Stimulated activated CD8-positive, alpha-beta memory T cell treated with anti-CD3 and anti-CD28 coated beads, Interleukin-15, amount 100 ng/mL, for 48 hours (primary cell): Measurements from ENCODE around the gene GEMIN7.

Source experiments
- DNase-seq, 2 donors: peaks; one replicate each; pipeline ENCODE4 v3.0.0-alpha.2; 2020; ENCODE audit warnings: low read depth in 2 of 2

The GEMIN7 gene

DNA sequence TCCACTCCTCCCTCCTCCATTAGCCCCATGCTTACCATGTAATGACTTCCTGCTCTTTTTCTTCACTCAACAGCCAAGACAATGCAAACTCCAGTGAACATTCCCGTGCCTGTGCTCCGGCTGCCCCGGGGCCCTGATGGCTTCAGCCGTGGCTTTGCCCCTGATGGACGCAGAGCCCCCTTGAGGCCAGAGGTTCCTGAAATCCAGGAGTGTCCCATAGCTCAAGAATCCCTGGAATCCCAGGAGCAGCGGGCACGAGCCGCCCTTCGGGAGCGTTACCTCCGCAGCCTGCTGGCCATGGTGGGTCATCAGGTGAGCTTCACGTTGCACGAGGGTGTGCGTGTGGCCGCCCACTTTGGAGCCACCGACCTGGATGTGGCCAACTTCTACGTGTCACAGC is 11.0 kb downstream of the GEMIN7 start:
- DNase-seq = no peak

DNA sequence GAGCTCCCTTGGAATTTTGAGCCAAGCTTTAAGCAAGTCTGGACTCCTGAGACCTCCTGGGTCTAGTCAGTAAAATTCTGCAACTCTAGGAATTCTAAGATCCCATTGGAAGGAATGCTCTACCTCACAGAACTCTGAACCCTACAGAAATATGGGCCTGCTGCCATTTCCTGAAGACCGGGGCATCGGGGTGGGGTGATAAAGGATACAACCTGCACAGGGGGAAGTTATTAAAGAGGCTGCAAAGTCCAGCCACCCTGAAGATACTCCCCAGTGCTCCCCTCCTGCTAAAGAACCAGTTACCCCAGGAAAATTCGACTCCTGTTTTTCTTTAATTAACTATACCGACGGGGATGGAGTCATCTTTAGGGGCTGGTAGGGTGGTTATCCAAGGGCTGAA is 11.5 kb downstream of the GEMIN7 start:
- DNase-seq = no peak

DNA sequence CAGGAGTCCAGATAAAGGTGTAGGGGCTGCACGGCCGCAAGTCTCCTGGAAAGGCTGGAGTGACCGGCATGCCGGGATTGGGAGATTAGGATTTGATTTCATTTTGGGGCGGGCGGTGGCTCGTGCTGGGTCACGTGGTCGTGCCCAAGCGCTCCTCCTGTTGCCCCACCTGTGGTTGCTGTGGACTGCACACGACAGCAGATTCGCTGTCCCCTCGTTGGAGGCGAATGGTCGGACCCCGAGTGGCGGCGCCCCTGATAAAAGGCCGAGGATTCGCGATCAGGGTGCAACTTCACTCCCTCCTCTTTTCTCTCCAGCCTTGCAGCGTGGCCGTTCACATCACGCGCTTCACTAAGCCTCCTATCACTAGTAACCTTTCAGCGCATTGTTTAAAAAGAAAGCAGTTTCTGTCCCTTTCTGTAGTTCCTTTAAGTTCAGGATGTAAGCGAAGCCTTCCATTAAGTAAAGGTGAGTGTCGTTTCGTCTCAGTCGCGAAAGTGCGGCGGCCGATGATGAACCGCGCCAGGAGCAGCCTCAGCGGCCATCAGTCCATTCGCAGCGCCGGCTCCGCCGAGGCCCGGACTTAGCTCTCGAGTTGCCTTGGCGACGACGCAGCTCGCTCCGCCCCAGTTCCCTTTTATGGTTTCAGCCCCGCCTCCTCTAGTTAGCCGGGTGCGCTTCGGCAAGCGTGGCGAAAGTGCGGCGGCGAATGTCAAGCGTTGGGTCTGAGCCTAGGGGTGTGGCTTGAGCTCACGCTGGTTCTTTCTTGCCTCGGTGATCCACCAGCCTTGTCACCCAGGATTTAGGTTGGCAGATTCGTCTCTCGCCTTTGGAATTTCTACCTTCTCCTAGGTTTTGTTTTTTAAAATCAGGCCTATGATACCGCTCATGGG is 12.2 kb downstream of the GEMIN7 start:
- DNase-seq = peak; percentile 92 to 93

DNA sequence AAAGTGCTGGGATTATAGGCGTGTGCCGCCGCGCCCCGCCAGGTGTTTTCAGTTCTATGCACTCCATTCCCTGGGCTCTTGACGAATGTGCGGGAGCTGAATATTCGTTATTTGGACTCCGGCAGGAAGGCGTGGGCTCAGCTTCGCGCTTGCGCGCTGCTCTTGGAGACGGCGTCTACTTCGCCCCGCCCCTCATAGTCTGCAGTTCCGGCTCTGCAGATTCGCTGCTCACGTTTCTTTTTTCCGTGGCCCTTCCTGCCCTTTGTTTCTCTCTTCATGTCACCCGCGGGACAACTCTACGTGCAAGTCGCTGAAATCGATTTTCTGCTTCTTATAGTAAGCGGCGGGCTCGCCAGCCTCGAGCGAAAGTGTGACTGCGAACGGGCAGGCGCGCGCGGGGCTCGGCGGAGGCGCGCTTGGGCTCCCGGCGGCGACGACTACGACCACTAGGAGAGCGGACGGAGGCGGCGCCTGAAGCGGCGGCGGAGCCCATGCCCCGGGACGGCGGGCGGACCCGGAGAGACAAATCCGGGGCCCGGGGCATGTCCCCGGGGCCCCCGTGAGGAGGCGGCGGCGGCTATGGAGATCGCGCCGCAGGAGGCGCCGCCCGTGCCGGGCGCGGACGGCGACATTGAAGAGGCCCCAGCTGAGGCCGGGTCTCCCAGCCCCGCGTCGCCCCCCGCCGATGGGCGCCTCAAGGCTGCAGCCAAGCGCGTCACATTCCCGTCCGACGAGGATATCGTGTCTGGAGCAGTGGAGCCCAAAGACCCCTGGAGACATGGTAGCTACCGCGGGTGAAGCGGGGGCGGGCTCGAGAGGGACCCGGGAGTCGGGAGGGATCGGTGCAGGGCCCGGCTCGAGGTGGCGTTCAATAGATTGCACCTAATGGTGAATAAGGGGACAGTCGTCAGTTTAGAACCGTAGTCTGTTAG is 14.0 kb downstream of the GEMIN7 start, which contains the start of gene PPP1R37:
TSS of gene PPP1R37 (plus strand) at position 433 of the 932 bp plus-strand sequence. CDS start at position 580, 147 bp downstream.
- peak; percentile 87 to 89 for DNase-seq

DNA sequence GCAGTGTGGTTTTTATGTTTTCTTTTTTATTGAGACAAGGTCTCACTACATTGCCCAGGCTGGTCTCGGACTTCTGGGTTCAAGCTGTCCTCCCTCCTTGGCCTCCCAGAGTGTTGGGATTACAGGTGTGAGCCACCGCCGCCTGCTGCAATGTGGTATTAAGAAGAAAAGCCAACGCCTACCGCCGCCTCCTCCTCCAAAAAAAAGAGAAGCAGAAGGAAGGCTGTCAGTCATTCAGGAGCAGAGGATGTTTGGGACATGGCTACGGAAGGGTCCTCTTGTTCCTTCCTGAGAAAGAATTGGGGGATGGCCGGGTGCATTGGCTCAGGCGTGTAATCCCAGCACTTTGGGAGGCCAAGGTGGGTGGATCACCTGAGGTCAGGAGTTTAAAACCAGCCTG is 15.1 kb downstream of the GEMIN7 start:
- no peak for DNase-seq

DNA sequence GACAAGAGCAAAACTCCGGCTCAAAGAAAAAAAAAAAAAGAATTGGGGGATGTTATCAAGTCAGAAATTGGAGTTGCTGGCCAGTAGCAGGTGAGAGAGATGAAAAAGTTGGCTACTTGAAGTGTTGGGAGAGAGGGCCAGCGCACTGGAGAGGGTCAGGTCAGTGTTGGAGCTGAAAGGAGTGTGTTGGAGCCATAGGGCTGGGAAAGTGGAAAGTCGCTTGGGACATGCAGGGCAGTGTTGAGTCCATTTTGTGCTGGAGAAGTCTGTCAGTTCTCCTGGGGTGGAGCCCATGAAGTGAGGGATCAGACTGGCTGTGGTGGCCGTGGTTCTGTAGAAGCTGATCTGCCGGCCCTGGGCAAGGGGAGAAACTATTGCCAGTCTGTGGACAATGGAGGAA is 15.6 kb downstream of the GEMIN7 start:
- DNase-seq = no peak

DNA sequence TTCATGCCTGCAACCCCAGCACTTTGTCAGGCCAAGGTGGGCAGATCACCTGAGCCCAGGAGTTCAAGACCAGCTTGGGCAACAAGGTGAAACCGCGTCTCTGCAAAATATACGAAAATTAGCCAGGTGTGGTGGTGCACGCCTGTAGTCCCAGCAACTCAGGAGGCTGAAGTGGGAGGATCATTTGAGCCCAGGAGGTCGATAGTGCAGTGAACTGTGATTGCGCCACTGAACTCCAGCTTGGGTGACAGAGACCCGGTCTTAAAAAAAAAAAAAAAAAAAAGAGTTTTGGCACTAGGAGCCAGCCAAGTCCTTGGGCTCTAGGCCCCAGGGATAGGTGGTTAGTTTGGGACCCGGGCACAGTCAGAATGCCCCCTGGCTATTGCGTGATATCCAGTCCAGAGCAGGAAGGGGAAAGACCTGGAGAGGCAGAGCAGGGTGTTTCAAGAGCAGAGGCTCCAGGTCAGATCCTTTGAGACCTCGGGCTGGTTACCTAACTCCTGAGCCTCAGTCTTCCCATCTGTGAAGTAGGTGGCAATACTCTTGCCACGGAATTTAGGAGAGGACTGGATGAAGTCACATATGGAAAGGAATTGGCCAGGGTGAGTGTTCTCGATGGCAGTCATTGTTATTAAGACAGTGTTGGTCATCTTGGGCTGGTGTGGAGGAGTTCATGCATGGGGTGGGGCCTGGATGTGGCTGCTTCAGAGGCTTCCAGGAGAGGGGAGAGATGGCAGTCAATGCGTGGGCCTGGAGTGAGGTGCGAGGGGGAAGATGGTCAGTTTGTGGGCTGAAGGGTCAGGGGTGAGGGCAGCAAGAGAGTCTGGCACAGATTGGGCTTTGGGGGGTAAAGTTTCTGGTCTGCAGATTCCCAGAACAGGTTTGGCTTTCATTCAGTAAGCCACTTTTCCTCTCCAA is 16.7 kb downstream of the GEMIN7 start:
- DNase-seq = no peak

DNA sequence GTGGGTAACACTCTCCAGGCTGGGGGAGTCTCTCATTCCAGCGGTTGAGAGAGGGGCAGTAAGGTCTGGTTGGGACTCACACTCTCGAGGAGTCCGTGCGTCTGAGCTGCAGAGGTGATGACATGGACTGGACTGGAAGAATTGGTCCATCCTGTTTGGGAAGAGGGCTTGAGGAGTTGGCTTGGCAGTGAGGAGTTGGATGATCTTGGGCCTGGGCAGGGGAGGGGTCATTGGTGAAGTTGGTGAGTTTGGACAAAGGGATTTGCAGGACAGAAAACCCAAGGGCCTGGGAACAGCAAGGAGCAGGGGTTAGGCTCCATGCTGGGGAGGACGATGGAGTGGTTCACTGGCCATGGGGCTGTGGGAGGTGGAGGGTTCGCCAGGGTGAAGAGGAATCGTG is 17.6 kb downstream of the GEMIN7 start:
- DNase-seq = no peak

DNA sequence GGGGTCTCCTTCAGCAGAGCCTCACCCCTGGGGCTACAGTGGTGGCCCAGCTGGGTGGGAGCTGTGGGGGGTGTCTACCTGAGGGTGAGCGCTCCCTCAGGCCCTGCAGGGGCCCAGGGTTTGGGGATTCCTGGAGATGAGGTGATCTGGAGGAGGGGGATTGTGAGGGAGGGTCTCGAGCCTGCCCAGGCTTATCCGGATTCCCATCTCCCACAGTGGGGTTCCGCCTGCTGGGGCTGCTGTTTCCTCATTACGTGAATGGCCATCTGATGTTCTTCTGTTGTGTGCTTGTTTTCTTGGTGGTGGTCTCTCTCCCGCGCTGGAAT is 18.4 kb downstream of the GEMIN7 start:
- DNase-seq = no peak

DNA sequence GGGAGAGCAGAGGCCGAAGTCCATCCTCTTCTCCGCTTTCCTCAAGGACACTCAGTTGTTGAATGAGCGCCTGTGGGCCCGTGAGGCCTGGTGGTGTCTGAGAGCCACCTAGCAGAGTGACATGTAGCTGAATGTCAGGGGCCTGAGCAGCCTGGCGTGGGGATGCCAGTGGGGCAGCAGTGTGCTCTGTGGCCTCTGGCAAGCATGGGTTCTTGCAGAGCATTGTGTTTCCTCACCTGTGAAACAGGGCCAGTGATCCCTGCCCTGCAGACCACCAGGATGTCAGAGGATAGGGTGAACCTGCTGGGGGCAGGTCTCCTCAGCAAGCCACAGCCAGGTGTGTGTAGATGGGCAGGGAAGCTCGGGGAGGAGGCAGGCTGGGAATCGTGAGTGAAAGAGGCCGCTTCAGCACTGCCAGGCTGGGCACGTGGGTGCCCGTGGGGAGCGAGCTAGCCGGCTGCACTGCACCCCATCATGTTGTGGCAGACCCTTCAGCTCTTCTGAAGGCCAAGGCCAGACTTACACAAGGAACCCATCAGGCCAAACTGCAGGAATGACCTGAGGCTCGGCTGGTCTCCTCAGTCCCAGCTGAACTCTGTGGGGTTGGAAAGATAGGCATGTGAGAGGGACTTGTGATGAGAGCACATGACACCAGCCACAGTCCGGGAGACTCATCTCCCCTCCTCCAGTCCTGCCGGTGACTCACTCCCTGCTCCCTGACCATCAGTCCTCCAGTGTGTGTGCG is 18.9 kb downstream of the GEMIN7 start:
- no peak for DNase-seq

DNA sequence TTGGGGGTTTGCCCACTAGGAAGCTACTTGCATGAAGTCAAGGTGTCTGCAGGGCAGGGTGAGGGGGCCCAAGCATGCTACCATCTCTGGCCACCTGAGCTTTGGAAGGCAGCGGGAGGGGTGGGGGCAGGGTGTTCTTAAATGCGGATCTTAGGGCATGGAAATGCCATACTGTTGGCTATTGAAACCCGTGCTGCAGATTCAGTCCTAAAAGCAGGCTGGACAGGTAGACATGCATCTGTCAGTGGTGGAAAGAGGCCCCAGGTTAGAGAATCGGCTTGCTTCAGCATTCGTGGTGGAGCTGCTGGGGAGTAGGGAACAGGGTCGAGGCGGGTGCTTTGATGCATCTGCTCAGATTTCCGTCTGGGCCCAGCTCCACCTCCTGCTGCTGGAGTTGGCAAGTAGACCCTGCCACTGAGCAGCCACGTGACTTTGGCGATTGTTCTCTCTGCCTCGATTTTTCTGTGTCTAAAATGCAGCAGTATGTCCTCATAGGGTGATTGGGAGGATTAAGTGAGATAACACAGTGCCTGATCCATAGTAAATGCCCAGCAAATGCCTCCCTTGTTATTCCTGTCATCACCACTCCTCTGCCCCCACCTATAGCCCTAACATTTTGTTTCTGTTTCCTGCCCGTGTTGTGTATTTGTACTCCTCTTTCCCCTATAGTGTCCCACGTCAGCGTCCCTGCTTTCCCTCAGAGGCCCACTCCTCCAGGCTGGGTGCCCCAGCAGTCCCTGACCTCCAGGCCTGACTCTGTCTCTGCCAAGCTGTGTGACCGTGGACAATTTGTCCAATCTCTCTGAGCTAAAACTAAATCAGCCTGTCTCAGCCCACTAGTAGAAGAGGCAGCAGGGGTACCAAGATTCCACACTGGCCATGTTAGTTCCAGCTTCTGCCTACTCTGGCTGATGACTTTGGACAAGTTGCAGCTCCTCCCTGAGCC is 19.7 kb downstream of the GEMIN7 start:
- DNase-seq = no peak

DNA sequence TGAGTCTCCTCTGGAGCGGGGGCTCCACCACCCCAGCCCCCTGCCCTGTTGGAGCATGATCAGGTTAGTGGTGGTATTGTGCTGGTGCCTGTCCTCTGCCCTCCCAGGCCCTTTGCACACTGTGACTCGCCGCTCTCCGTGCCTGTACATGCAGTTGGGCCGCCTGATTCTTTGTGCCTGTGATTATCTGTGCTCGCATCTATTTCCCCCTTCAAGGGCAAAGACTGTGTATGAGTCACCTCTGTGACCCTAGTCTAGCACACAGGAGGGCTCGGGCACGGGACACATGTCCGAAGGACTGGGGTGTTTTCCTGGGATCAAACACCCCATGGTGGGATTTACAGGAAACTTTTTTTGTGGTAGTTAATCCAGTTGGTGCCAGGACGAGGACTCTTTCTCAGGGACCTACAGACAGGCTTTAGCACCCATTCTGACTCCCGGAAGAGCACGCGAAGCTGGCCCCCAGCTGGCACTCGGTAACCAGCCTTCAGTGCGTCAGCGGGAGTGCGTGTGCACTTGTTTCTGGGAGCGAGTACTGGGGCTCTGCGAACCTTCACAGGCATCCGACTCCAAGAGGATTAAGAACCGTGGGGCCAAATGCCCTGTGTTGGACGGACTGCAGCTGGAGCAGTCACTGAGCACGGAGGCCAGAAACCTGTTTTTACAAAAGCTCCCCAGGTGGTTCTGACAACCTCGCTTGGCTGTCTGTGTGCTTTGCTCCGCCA is 20.6 kb downstream of the GEMIN7 start:
- DNase-seq = no peak

DNA sequence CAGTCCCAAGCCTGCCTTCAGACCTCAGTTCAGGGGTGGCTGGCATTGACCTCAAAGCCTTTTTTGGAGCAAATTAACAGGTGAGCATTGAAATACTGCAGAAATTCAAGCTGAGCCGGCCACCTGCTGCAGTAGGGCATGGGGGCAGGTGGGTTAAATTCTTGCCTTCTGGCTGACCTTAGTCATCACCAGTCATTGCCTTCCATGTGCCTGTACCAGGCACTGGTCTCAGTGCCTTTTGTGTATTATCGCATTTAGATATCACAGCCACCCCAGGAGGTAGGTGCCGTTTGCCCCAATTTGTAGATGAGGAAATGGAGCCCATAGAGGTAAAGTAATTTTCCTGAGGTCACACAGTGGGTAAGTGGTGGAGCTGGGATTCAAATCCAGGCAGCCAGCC is 21.1 kb downstream of the GEMIN7 start:
- DNase-seq = no peak

DNA sequence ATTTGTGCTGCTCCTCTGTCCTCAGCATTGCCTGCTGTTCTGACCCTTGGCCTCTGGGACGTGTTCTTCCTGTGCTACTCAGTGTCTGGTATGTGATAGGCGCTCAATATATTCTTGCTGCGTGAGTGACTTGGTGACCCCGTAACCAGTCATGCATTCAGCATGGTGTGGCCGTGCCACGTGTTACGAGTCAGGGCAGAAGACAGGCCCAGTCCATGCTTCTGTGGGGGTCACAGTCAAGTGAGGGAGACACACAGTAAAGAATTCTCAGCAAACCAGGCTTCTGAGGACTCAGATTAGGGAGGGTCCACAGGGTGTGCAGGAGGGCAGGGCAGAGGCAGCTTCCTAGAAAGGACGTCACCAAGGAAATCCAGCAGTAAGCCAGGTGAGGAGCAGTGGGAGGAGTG is 21.8 kb downstream of the GEMIN7 start:
- no peak for DNase-seq

DNA sequence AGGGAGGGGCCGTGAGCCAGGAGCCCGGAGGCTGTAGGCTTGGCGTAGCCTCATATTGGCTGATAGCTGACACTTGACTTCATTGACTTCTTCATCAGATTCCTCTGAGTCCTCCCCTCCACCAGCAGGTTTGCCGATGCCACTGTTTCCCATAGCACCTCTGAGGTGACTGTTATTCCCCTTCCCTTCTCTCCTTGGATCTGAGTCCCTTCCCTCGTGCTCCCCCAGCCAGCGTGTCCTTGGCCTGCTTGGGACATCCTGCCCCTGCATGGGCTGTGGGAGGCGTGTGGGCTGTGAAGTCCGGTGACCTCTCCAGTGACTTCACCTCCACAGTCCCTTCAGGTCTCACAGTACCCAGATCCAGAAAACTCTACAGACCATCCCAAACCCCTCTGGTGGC is 22.7 kb downstream of the GEMIN7 start:
- no peak for DNase-seq

DNA sequence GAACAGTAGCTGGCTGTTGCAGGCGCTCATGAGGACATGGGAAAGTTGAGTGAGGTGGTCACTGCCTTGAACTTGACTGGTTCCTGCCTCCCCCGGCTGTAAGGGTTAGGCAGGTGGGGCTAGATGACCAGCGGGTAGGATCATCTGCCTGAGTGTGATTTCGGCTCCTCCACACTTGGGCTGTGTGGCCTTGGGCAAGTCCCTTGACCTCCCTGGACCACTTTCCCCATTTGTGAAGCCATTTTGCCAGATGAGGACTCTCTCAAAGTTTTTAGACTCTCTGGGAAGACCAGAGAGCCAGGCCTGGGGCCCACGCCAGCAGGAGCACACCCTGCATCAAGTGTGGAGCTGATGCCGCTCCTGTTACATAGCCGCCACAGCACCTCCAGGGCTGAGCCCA is 23.4 kb downstream of the GEMIN7 start:
- DNase-seq = no peak

DNA sequence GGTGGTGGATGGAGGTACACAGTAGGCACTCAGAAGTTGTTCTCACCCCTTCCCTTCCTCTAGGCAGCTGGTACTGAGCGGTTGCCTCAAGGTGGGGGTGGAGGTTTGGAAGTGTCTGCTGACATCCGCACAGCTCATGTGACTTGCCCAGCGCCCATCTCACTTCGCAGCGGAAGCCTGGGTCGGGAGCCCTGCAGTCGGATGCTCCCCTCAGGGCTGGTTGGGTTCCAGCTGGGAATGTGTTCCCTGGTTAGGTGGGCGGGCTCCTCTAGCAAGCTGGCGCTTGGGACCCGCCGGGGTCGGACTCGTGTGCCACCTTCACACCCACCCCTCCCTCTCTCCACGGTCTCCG is 24.1 kb downstream of the GEMIN7 start:
- no peak for DNase-seq

DNA sequence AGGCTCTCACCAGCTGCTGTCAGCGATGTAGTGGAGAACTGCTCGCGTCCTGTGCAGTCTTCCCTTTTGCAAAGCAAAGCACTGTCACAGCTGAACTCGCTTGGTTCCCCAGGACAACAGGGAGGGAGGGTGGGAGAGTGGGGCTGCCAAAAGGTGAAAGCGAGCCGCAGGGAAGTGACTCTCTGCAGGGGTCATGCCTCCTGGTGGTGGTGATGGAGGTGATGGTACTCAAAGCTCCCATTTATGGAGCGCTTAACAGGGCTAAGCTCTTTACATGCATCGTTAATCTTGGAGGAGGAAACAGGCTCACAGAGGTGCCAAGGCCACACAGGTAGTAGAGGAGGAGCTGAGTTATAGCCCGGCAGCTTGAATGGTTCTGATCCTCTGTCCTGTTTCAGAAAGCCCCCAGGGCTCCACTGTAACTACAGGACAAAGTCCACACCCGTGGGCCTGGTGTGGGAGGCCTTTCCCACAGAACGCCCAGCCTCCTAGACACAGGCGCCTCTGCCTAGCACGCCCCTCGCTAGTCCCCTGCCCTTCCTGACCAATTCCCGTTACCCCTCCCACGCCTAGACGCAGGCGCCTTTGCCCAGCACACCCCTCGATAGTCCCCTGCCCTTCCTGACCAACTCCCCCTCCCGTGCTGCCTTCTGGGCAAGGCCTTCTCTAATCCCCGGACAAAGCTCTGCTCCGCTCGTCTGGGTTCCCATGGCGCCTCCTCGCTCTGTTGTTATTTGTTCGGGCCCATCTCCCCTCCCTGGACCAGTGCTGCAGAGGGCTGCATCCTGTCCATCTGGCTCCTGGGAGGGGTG is 24.7 kb downstream of the GEMIN7 start:
- DNase-seq = no peak
